Hematopoietic multipotent progenitor cell treated with erythropoietin and hydrocortisone succinate and interleukin-3 and kit ligand, for 6 days (in vitro differentiated cells): ENCODE data around the gene PARD6A.
"Not testable (repeated sequence)": the region's sequence is repeated elsewhere in the genome, so short reads cannot be mapped to it uniquely, and the experiment has no call there.

Experiments
- DNase-seq: peaks from one replicate; pipeline ENCODE4 v3.0.0-alpha.2; 2015

PARD6A gene

GRCh38 chr16:67667817-67668494, 7.2 kb downstream of the PARD6A start:
- DNase-seq: peak; percentile 98

- peak; percentile 54 for DNase-seq
Observed at GRCh38 chr16:67668495-67669157, 7.9 kb downstream of the PARD6A start.

GRCh38 chr16:67669499-67670101, 8.8 kb downstream of the PARD6A start:
- DNase-seq: no peak

GRCh38 chr16:67672306-67672705, 11.5 kb downstream of the PARD6A start:
- DNase-seq: no peak

- peak; percentile 90 for DNase-seq
Observed at GRCh38 chr16:67672739-67673662, 12.2 kb downstream of the PARD6A start.

GRCh38 chr16:67673712-67674580, 13.2 kb downstream of the PARD6A start:
- peak; percentile 81 for DNase-seq

- no peak for DNase-seq
Observed at GRCh38 chr16:67674851-67675578, 14.3 kb downstream of the PARD6A start.

- DNase-seq: no peak
Observed at GRCh38 chr16:67675579-67675935, 14.8 kb downstream of the PARD6A start.

GRCh38 chr16:67675999-67676398, 15.2 kb downstream of the PARD6A start:
- DNase-seq: no peak

GRCh38 chr16:67676516-67676915, 15.8 kb downstream of the PARD6A start:
- no peak for DNase-seq

- no peak for DNase-seq
Observed at GRCh38 chr16:67676939-67677338, 16.2 kb downstream of the PARD6A start.

- DNase-seq: no peak
Observed at GRCh38 chr16:67677712-67678111, 17.0 kb downstream of the PARD6A start.

- DNase-seq: no peak
Observed at GRCh38 chr16:67678354-67679023, 17.7 kb downstream of the PARD6A start.

GRCh38 chr16:67679935-67680897, 19.5 kb downstream of the PARD6A start:
- DNase-seq: no peak

- no peak for DNase-seq
Observed at GRCh38 chr16:67683767-67684166, 23.0 kb downstream of the PARD6A start.

- no peak for DNase-seq
Observed at GRCh38 chr16:67685388-67686112, 24.8 kb downstream of the PARD6A start.

GRCh38 chr16:67693517-67694285, 32.9 kb downstream of the PARD6A start:
- DNase-seq: not testable (repeated sequence)

GRCh38 chr16:67694611-67695010, 33.9 kb downstream of the PARD6A start:
- DNase-seq: no peak
